Measurements from ENCODE around the gene EHD1.

The EHD1 gene

DNA sequence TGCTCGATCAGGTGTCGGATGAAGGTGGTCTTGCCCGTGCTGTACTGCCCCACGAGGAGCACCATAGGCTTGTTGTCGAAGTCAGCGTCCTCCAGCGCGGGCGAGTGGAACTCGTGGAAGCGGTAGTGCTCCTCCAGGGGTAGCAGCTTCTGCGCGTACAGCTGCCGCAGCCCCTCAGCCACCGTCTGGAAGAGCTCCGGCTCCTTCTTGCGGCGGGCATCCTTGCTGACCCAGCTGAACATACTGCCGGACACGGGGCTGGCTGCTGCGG is 263 bp downstream of the EHD1 start:
- peak overlapping the region; percentile 86 for H3K27ac ChIP-seq
- POLR2A ChIA-PET (ENCODE audit: low non-redundant PET): interaction anchor here (2.0 to 2.5 kb wide), 2 partner anchors 24 to 31 kb away, joined by 6 to 7 read pairs; no protein-coding TSS in a partner anchor
- TF ChIP-seq CTCF (conservative IDR thresholded peaks at IDR 0.05; ENCODE audit: low read depth): no peak
- CTCF ChIA-PET: interaction anchor here (0.7 to 1.8 kb wide), 11 partner anchors 10 to 303 kb away, joined by 3 to 6 read pairs (median 4); partner anchors contain the start of genes ARL2 and CAPN1
- no peak for DNase-seq (ENCODE audit: low spot score)

GRCh38 chr11:64877390-64878222 is 815 bp downstream of the EHD1 start:
- CTCF ChIA-PET: interaction anchor here (0.6 to 1.8 kb wide), 13 partner anchors 10 to 304 kb away, joined by 3 to 6 read pairs (median 4); partner anchors contain the start of genes ARL2 and CAPN1
- POLR2A ChIA-PET (ENCODE audit: low non-redundant PET): interaction anchor here (0.6 to 2.5 kb wide), 4 partner anchors 21 to 75 kb away, joined by 4 to 7 read pairs (median 5); partner anchors contain the start of gene MAP4K2
- no peak for DNase-seq (ENCODE audit: low spot score)
- H3K27ac ChIP-seq: peak overlapping the region; percentile 86
- no peak for TF ChIP-seq CTCF (conservative IDR thresholded peaks at IDR 0.05; ENCODE audit: low read depth)

DNA sequence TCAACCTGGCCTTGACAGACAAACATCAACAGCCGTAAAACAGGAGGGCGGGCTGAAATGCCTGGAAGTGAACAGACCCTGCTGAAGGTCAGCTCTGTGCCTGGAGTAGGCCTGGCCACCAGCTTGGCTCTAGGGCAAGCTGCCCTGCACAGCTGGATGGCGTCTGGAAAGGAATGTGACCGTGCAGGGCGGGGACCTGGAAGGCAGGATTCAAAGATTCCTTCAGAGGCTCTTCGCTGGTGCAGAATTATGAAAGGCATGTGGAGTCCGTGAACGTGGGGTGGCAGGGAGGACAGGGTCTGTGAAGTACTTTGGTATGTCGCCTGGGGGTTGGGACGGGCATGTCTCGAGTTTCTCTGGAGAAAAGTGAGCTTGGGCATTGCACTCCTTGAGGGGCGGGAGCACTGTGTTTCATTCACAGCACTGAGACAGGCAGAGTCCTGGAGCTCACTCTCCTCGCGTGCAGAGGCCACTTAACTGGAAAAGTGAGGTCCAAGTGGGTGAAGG is 1.5 kb downstream of the EHD1 start:
- TF ChIP-seq CTCF (conservative IDR thresholded peaks at IDR 0.05; ENCODE audit: low read depth): no peak
- POLR2A ChIA-PET (ENCODE audit: low non-redundant PET): interaction anchor here (1.3 to 2.5 kb wide), 3 partner anchors 20 to 29 kb away, joined by 4 to 7 read pairs (median 6); no protein-coding TSS in a partner anchor
- peak overlapping the region; percentile 86 for H3K27ac ChIP-seq
- DNase-seq (ENCODE audit: low spot score): peak; percentile 45
- CTCF ChIA-PET: interaction anchor here (0.8 to 1.8 kb wide), 6 partner anchors 11 to 136 kb away, joined by 3 to 6 read pairs (median 4); no protein-coding TSS in a partner anchor

DNA sequence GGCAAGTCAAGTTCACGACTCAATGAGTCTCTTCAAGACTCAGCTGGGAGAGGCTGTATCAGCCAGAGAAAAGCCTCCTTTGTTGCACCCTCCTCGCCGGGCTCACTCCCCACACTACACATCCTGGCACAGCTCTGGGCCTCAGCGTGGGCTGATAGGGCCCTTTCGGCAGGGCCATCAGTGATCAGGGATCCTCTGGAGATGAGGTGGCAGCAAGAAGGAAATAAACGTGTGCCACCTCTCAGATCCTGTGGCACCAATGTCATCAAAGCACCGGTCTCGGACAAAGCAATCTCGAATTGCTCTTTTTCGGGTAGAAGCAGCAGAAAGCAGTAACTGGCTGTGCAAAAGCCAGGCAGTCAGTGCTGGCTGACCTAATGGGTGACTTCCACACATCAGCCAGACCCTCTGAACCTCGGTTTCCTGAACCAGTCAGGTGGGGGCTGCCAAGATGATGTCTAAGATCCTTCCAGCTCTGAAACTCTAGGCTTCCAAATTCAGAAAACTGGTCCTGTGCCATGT is 2.1 kb downstream of the EHD1 start:
- no peak for TF ChIP-seq CTCF (conservative IDR thresholded peaks at IDR 0.05; ENCODE audit: low read depth)
- DNase-seq (ENCODE audit: low spot score): no peak
- peak overlapping the region; percentile 86 for H3K27ac ChIP-seq
- CTCF ChIA-PET: interaction anchor here (0.8 to 1.3 kb wide), 3 partner anchors 12 to 136 kb away, joined by 3 read pairs; no protein-coding TSS in a partner anchor
- POLR2A ChIA-PET (ENCODE audit: low non-redundant PET): interaction anchor here (1.3 to 2.5 kb wide), 3 partner anchors 20 to 29 kb away, joined by 4 to 7 read pairs (median 6); no protein-coding TSS in a partner anchor

DNA sequence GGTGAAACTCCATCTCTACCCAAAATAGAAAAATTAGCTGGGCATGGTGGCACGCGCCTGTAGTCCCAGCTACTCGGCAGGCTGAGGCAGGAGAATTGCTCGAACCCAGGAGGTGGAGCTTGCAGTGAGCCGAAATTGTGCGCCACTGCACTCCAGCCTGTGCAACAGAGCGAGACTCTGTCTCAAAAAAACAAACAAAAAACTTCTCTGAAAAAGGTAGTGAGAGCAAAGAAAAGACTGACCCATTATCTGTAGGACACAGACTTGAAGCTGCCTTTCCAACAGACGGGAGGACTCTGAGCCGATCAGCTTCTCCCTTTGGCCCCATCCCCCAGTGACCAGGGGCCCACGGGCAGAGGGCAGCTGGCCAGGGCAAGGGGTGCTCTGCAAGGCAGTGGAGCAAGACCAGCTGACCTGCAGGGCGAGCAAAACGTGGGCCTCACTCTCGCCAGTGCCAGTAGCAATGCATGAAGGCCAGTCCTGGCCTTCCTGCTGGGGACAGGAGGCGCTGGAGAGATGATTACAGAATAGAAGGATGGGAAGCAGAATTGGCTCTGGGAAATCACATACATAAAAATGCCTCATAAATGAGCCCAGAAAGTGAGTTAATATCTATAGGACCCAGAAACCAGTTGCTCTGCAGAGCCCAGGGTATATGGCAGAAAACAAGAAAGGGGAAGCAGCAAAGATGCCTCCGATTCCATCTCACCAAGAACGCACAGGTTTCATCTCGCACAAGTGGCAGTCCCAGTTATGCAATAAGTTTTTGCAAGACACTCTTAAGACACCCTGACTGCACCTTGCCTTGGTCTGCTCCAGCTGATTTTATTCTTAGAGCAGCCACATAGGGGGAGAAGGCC is 2.8 kb downstream of the EHD1 start:
- H3K27ac ChIP-seq: peak overlapping the region; percentile 86
- no peak for TF ChIP-seq CTCF (conservative IDR thresholded peaks at IDR 0.05; ENCODE audit: low read depth)
- DNase-seq (ENCODE audit: low spot score): no peak
- ChIA-PET POLR2A (ENCODE audit: low non-redundant PET) (interaction anchor here (2.5 kb wide), 1 partner anchor 21 kb away, joined by 7 read pairs; no protein-coding TSS in a partner anchor), CTCF (interaction anchor here (1.0 to 1.3 kb wide), 3 partner anchors 10 to 137 kb away, joined by 3 to 4 read pairs (median 3); no protein-coding TSS in a partner anchor)
